IMR-90 (cell line): ENCODE measurements around the gene MDFIC2. TPM values are rescaled to one million over a fixed set of nuclear protein-coding genes. Genes with fewer than 3 reads are reported as not detected.

Source experiments
- ATAC-seq: fragments of 200-7000 bp; cut with Tn5 transposase; 2 replicates; pipeline ENCODE4 v1.9.1; 2020; ENCODE audit warnings: low read depth, mild to moderate bottlenecking, moderate library complexity
- BruUV-seq: library from RNA; stranded (reverse); fragments of 400-500 nt; replicated peaks from 2 replicates; lab custom pipeline; 2021; lab: Mats Ljungman, UMichigan
- CTCF ChIA-PET: fragments of 300-600 bp; formaldehyde crosslinking; extraction: SDS; loops from one replicate; lab custom pipeline; 2021; ENCODE audit warnings: antibody characterized with exemption; lab: Yijun Ruan, JAX
- POLR2A ChIA-PET: fragments of 300-600 bp; sonication (Branson Sonifier 250); formaldehyde crosslinking; loops from one replicate; lab custom pipeline; 2022; ENCODE audit warnings: antibody characterized with exemption; ENCODE audit not compliant: unreplicated experiment; lab: Charles Lee
- DNase-seq: peaks from one replicate; pipeline ENCODE4 v3.0.0; 2013
- H2AFZ ChIP-seq: replicated peaks from 2 replicates; pipeline ENCODE3; 2013; ENCODE audit warnings: low read length, mild to moderate bottlenecking; ENCODE audit not compliant: poor library complexity
- H2AK5ac ChIP-seq: 2 replicates; pipeline ENCODE4 v1.6.1; 2013; ENCODE audit warnings: low read depth, low read length, inconsistent platforms
- H2AK9ac ChIP-seq: replicated peaks from 2 replicates; pipeline ENCODE3; 2013; ENCODE audit warnings: mild to moderate bottlenecking, low read depth, low read length, moderate library complexity; ENCODE audit not compliant: poor library complexity
- H2BK120ac ChIP-seq: 2 replicates; pipeline ENCODE4 v1.6.1; 2013; ENCODE audit warnings: low read depth, low read length, inconsistent platforms
- H2BK15ac ChIP-seq: 3 replicates; pipeline ENCODE4 v1.6.1; 2013; ENCODE audit warnings: low read depth, low read length, inconsistent platforms
- H2BK20ac ChIP-seq: 2 replicates; pipeline ENCODE4 v1.6.1; 2013; ENCODE audit warnings: low read depth, mild to moderate bottlenecking, inconsistent platforms, low read length, moderate library complexity
- H2BK5ac ChIP-seq: 2 replicates; pipeline ENCODE4 v1.6.1; 2013; ENCODE audit warnings: mild to moderate bottlenecking, low read depth, low read length, inconsistent platforms; ENCODE audit not compliant: poor library complexity, severe bottlenecking
- H3K14ac ChIP-seq: replicated peaks from 2 replicates; pipeline ENCODE4 v1.6.1; 2013; ENCODE audit warnings: low read depth, low read length, inconsistent platforms
- H3K18ac ChIP-seq: 2 replicates; pipeline ENCODE4 v1.6.1; 2013; ENCODE audit warnings: low read depth, low read length, control low read depth
- H3K23ac ChIP-seq: 2 replicates; pipeline ENCODE4 v1.6.1; 2013; ENCODE audit warnings: low read depth, low read length, inconsistent platforms
- H3K27ac ChIP-seq: 2 replicates; pipeline ENCODE4 v1.5.1; 2013; ENCODE audit warnings: mild to moderate bottlenecking, control low read depth, low read length; ENCODE audit not compliant: insufficient read depth
- H3K27me3 ChIP-seq: 2 replicates; pipeline ENCODE4 v1.6.1; 2013; ENCODE audit warnings: low read length; ENCODE audit not compliant: control insufficient read depth, insufficient read depth
- H3K36me3 ChIP-seq: 2 replicates; pipeline ENCODE4 v1.6.1; 2013; ENCODE audit warnings: low read length, mixed read lengths; ENCODE audit not compliant: control insufficient read depth, insufficient read depth
- H3K4ac ChIP-seq: 2 replicates; pipeline ENCODE4 v1.6.1; 2013; ENCODE audit warnings: low read depth, low read length, inconsistent platforms
- H3K4me1 ChIP-seq: 2 replicates; pipeline ENCODE4 v1.6.1; 2013; ENCODE audit warnings: low read length, mixed read lengths; ENCODE audit not compliant: control insufficient read depth, insufficient read depth
- H3K4me2 ChIP-seq: 2 replicates; pipeline ENCODE4 v1.6.1; 2013; ENCODE audit warnings: low read depth, mild to moderate bottlenecking, control low read depth, low read length, moderate library complexity
- H3K4me3 ChIP-seq: 2 replicates; pipeline ENCODE4 v1.5.1; 2013; ENCODE audit warnings: low read depth, mild to moderate bottlenecking, control low read depth, low read length, moderate library complexity; ENCODE audit not compliant: insufficient read depth
- H3K56ac ChIP-seq: 2 replicates; pipeline ENCODE4 v1.6.1; 2013; ENCODE audit warnings: low read length, inconsistent platforms; ENCODE audit not compliant: insufficient read depth; ENCODE audit errors: extremely low read depth
- H3K79me1 ChIP-seq, 2 experiments: 2 replicates each; pipeline ENCODE4 v1.6.1; 2013; ENCODE audit warnings: low read length in 2 of 2, inconsistent platforms in 1 of 2, low read depth in 1 of 2
- H3K9ac ChIP-seq: 2 replicates; pipeline ENCODE4 v1.6.1; 2013; ENCODE audit warnings: low read depth, low read length, control low read depth
- H3K9me1 ChIP-seq: 2 replicates; pipeline ENCODE4 v1.6.1; 2013; ENCODE audit warnings: low read length, inconsistent platforms; ENCODE audit not compliant: insufficient read depth
- H3K9me3 ChIP-seq: 2 replicates; pipeline ENCODE4 v1.6.1; 2013; ENCODE audit warnings: low read length; ENCODE audit not compliant: control insufficient read depth, insufficient read depth
- H4K20me1 ChIP-seq: 2 replicates; pipeline ENCODE4 v1.6.1; 2013; ENCODE audit warnings: low read length, inconsistent platforms; ENCODE audit not compliant: insufficient read depth
- H4K5ac ChIP-seq: 2 replicates; pipeline ENCODE4 v1.6.1; 2013; ENCODE audit warnings: mild to moderate bottlenecking, low read depth, low read length, control low read depth
- H4K8ac ChIP-seq, 2 experiments: 2 replicates each; pipeline ENCODE4 v1.6.1; 2013; ENCODE audit warnings: low read depth in 2 of 2, low read length in 2 of 2, control low read depth in 1 of 2, inconsistent platforms in 1 of 2
- H4K91ac ChIP-seq: 2 replicates; pipeline ENCODE4 v1.6.1; 2013; ENCODE audit warnings: low read depth, low read length, inconsistent platforms; ENCODE audit not compliant: insufficient read depth
- CEBPB ChIP-seq: IDR thresholded peaks from 2 replicates; pipeline ENCODE4 v1.6.1; 2012; ENCODE audit warnings: low read depth, low read length, improper control_type of control experiment
- CHD1 ChIP-seq: IDR thresholded peaks from 2 replicates; pipeline ENCODE4 v1.6.1; 2012; ENCODE audit warnings: low read depth, low read length, improper control_type of control experiment
- MAFK ChIP-seq: IDR thresholded peaks from 2 replicates; pipeline ENCODE4 v1.6.1; 2012; ENCODE audit warnings: low read depth, low read length, improper control_type of control experiment
- RAD21 ChIP-seq: IDR thresholded peaks from 2 replicates; pipeline ENCODE4 v1.6.1; 2012; ENCODE audit warnings: low read length, improper control_type of control experiment
- SMC3 ChIP-seq: fragments of 150-350 bp; IDR thresholded peaks from 2 replicates; pipeline ENCODE4 v1.6.1; 2016; ENCODE audit warnings: low read depth, mild to moderate bottlenecking, antibody characterized with exemption, low read length, moderate library complexity
- WGBS, 2 experiments: methylation state at CpG; one replicate each; pipeline versions ENCODE4 v1.1.5 to v1.1.7; 2013; ENCODE audit warnings: missing lambda C conversion rate in 2 of 2; ENCODE audit not compliant: insufficient read length in 1 of 2; ENCODE audit errors: extremely low coverage in 2 of 2; 5-methylcytosine and 5-hydroxymethylcytosine counted together
- dilution Hi-C: fragments of 300-500 bp; cut with HindIII; formaldehyde crosslinking; loops from one replicate; pipeline ENCODE4 v1.14.3; 2018; ENCODE audit warnings: low sequenced_read_pairs; ENCODE audit not compliant: unreplicated experiment
- in situ Hi-C: fragments of 300-500 bp; cut with MboI; formaldehyde crosslinking; loops from 3 replicates; pipeline ENCODE4 v1.14.3; 2019; ENCODE audit warnings: low sequenced_read_pairs, inconsistent platforms, mixed read lengths
- intact Hi-C: fragments of 100-400 bp; cut with micrococcal nuclease; formaldehyde crosslinking; loops from 2 replicates; pipeline ENCODE4 v1.10.0; 2022
- polyA plus RNA-seq, 3 experiments: library from polyadenylated mRNA; depleted of rRNA; stranded (reverse); fragments of >200 nt; gene quantifications; 2 replicates each; pipeline ENCODE4 v1.2.3, GENCODE V29; 2012; ENCODE audit warnings: low replicate concordance in 1 of 3
- total RNA-seq: library from RNA; depleted of rRNA; stranded (reverse); fragments of >200 nt; gene quantifications from 2 replicates; pipeline ENCODE4 v1.2.3, GENCODE V29; 2012

MDFIC2 gene
- total and polyA plus RNA-seq, 2 of the 4 experiments (the other 2 are of a cell fraction), result not detected

DNA sequence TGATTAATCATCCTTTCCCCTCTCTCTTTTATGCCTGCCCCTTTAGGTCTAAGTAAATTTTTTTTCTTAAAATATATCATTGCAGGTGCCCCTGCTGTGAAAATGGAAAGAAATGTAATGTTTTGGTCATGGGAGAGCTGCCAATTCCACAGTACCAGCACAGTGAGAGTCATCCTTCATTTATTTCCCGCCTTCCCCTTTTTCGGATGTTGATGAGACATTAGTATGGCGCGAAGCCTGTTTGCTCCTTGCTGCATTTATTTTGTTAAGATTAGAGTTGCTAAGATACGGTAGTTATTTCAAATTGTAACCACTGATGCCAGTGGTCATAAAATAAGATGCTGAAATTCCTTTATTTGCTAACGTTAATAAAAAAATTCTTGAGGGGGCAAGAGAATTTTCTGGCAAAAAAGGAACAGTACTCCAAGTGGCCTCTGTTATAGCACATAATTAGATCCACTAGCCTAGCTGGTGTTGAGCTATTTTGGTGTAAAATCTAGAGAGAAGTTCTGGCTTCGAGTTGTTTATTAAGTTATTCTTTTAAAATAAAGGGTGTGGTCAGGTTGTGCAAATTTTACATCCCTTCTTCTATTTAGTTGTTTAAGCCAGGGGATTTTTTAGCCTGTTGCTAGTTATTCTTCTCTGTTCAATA, 62.8 kb downstream of the MDFIC2 start:
- ChIA-PET CTCF (no interaction called here), POLR2A (no interaction called here)
- Histone ChIP-seq H3K56ac (no peak overlapping the region), H4K91ac (no peak overlapping the region), H3K27ac (no peak overlapping the region), H3K36me3 (no peaks in the 10 kb centered on the region), H3K79me1 (no peaks in the 10 kb centered on the region), H3K9ac (no peak overlapping the region), H4K20me1 (no peaks in the 10 kb centered on the region), H4K8ac (no peak overlapping the region), H3K4me2 (no peak overlapping the region), H2BK5ac (no peak overlapping the region), H3K4me1 (no peaks in the 10 kb centered on the region), H2BK20ac (no peak overlapping the region), H3K18ac (no peak overlapping the region), H3K4me3 (no peak overlapping the region), H2BK120ac (no peak overlapping the region), H3K4ac (no peak overlapping the region), H2AK9ac (no peak overlapping the region), H4K5ac (no peak overlapping the region), H3K9me3 (no peaks in the 10 kb centered on the region), H3K27me3 (no peaks in the 10 kb centered on the region), H3K23ac (no peak overlapping the region), H2AK5ac (no peak overlapping the region), H2AFZ (no peak overlapping the region), H3K14ac (no peak overlapping the region), H3K9me1 (no peaks in the 10 kb centered on the region), H2BK15ac (no peak overlapping the region)
- no peak for TF ChIP-seq RAD21
- no peak for TF ChIP-seq SMC3
- TF ChIP-seq CEBPB, result no peak
- TF ChIP-seq CHD1, result no peak
- TF ChIP-seq MAFK, result no peak
- intact Hi-C loops (no loop called here), dilution Hi-C loops (no loop called here), in situ Hi-C loops (no loop called here)
- no peak for DNase-seq
- no TSS peak for BruUV-seq
- WGBS, 2 experiments, result no CpG with 5 or more reads among the region's 7 CpGs
- no peak for ATAC-seq
